IMR-90 (cell line): ENCODE results near the gene CLEC16A. TPM values are rescaled to one million over a fixed set of nuclear protein-coding genes. Genes with fewer than 3 reads are reported as not detected.

Source experiments
- ATAC-seq: fragments of 200-7000 bp; cut with Tn5 transposase; 2 replicates; pipeline ENCODE4 v1.9.1; 2020; ENCODE audit warnings: low read depth, mild to moderate bottlenecking, moderate library complexity
- BruUV-seq: library from RNA; stranded (reverse); fragments of 400-500 nt; replicated peaks from 2 replicates; lab custom pipeline; 2021; lab: Mats Ljungman, UMichigan
- CTCF ChIA-PET: fragments of 300-600 bp; formaldehyde crosslinking; extraction: SDS; loops from one replicate; lab custom pipeline; 2021; ENCODE audit warnings: antibody characterized with exemption; lab: Yijun Ruan, JAX
- POLR2A ChIA-PET: fragments of 300-600 bp; sonication (Branson Sonifier 250); formaldehyde crosslinking; loops from one replicate; lab custom pipeline; 2022; ENCODE audit warnings: antibody characterized with exemption; ENCODE audit not compliant: unreplicated experiment; lab: Charles Lee
- DNase-seq: peaks from one replicate; pipeline ENCODE4 v3.0.0; 2013
- H2AFZ ChIP-seq: replicated peaks from 2 replicates; pipeline ENCODE3; 2013; ENCODE audit warnings: low read length, mild to moderate bottlenecking; ENCODE audit not compliant: poor library complexity
- H2AK5ac ChIP-seq: 2 replicates; pipeline ENCODE4 v1.6.1; 2013; ENCODE audit warnings: low read depth, low read length, inconsistent platforms
- H2AK9ac ChIP-seq: replicated peaks from 2 replicates; pipeline ENCODE3; 2013; ENCODE audit warnings: mild to moderate bottlenecking, low read depth, low read length, moderate library complexity; ENCODE audit not compliant: poor library complexity
- H2BK120ac ChIP-seq: 2 replicates; pipeline ENCODE4 v1.6.1; 2013; ENCODE audit warnings: low read depth, low read length, inconsistent platforms
- H2BK15ac ChIP-seq: 3 replicates; pipeline ENCODE4 v1.6.1; 2013; ENCODE audit warnings: low read depth, low read length, inconsistent platforms
- H2BK20ac ChIP-seq: 2 replicates; pipeline ENCODE4 v1.6.1; 2013; ENCODE audit warnings: low read depth, mild to moderate bottlenecking, inconsistent platforms, low read length, moderate library complexity
- H2BK5ac ChIP-seq: 2 replicates; pipeline ENCODE4 v1.6.1; 2013; ENCODE audit warnings: mild to moderate bottlenecking, low read depth, low read length, inconsistent platforms; ENCODE audit not compliant: poor library complexity, severe bottlenecking
- H3K14ac ChIP-seq: replicated peaks from 2 replicates; pipeline ENCODE4 v1.6.1; 2013; ENCODE audit warnings: low read depth, low read length, inconsistent platforms
- H3K18ac ChIP-seq: 2 replicates; pipeline ENCODE4 v1.6.1; 2013; ENCODE audit warnings: low read depth, low read length, control low read depth
- H3K23ac ChIP-seq: 2 replicates; pipeline ENCODE4 v1.6.1; 2013; ENCODE audit warnings: low read depth, low read length, inconsistent platforms
- H3K27ac ChIP-seq: 2 replicates; pipeline ENCODE4 v1.5.1; 2013; ENCODE audit warnings: mild to moderate bottlenecking, control low read depth, low read length; ENCODE audit not compliant: insufficient read depth
- H3K27me3 ChIP-seq: 2 replicates; pipeline ENCODE4 v1.6.1; 2013; ENCODE audit warnings: low read length; ENCODE audit not compliant: control insufficient read depth, insufficient read depth
- H3K36me3 ChIP-seq: 2 replicates; pipeline ENCODE4 v1.6.1; 2013; ENCODE audit warnings: low read length, mixed read lengths; ENCODE audit not compliant: control insufficient read depth, insufficient read depth
- H3K4ac ChIP-seq: 2 replicates; pipeline ENCODE4 v1.6.1; 2013; ENCODE audit warnings: low read depth, low read length, inconsistent platforms
- H3K4me1 ChIP-seq: 2 replicates; pipeline ENCODE4 v1.6.1; 2013; ENCODE audit warnings: low read length, mixed read lengths; ENCODE audit not compliant: control insufficient read depth, insufficient read depth
- H3K4me2 ChIP-seq: 2 replicates; pipeline ENCODE4 v1.6.1; 2013; ENCODE audit warnings: low read depth, mild to moderate bottlenecking, control low read depth, low read length, moderate library complexity
- H3K4me3 ChIP-seq: 2 replicates; pipeline ENCODE4 v1.5.1; 2013; ENCODE audit warnings: low read depth, mild to moderate bottlenecking, control low read depth, low read length, moderate library complexity; ENCODE audit not compliant: insufficient read depth
- H3K56ac ChIP-seq: 2 replicates; pipeline ENCODE4 v1.6.1; 2013; ENCODE audit warnings: low read length, inconsistent platforms; ENCODE audit not compliant: insufficient read depth; ENCODE audit errors: extremely low read depth
- H3K79me1 ChIP-seq, 2 experiments: 2 replicates each; pipeline ENCODE4 v1.6.1; 2013; ENCODE audit warnings: low read length in 2 of 2, inconsistent platforms in 1 of 2, low read depth in 1 of 2
- H3K9ac ChIP-seq: 2 replicates; pipeline ENCODE4 v1.6.1; 2013; ENCODE audit warnings: low read depth, low read length, control low read depth
- H3K9me1 ChIP-seq: 2 replicates; pipeline ENCODE4 v1.6.1; 2013; ENCODE audit warnings: low read length, inconsistent platforms; ENCODE audit not compliant: insufficient read depth
- H3K9me3 ChIP-seq: 2 replicates; pipeline ENCODE4 v1.6.1; 2013; ENCODE audit warnings: low read length; ENCODE audit not compliant: control insufficient read depth, insufficient read depth
- H4K20me1 ChIP-seq: 2 replicates; pipeline ENCODE4 v1.6.1; 2013; ENCODE audit warnings: low read length, inconsistent platforms; ENCODE audit not compliant: insufficient read depth
- H4K5ac ChIP-seq: 2 replicates; pipeline ENCODE4 v1.6.1; 2013; ENCODE audit warnings: mild to moderate bottlenecking, low read depth, low read length, control low read depth
- H4K8ac ChIP-seq, 2 experiments: 2 replicates each; pipeline ENCODE4 v1.6.1; 2013; ENCODE audit warnings: low read depth in 2 of 2, low read length in 2 of 2, control low read depth in 1 of 2, inconsistent platforms in 1 of 2
- H4K91ac ChIP-seq: 2 replicates; pipeline ENCODE4 v1.6.1; 2013; ENCODE audit warnings: low read depth, low read length, inconsistent platforms; ENCODE audit not compliant: insufficient read depth
- BHLHE40 ChIP-seq: fragments of 150-350 bp; IDR thresholded peaks from 2 replicates; pipeline ENCODE4 v1.6.1; 2016; ENCODE audit warnings: mild to moderate bottlenecking, low read depth, low read length
- CEBPB ChIP-seq: IDR thresholded peaks from 2 replicates; pipeline ENCODE4 v1.6.1; 2012; ENCODE audit warnings: low read depth, low read length, improper control_type of control experiment
- CHD1 ChIP-seq: IDR thresholded peaks from 2 replicates; pipeline ENCODE4 v1.6.1; 2012; ENCODE audit warnings: low read depth, low read length, improper control_type of control experiment
- CTCF ChIP-seq: conservative IDR thresholded peaks from 2 replicates; pipeline ENCODE4 v1.5.1; 2012; ENCODE audit warnings: mild to moderate bottlenecking, low read depth, low read length, improper control_type of control experiment
- ELK1 ChIP-seq: fragments of 150-350 bp; IDR thresholded peaks from 2 replicates; pipeline ENCODE4 v1.6.1; 2016; ENCODE audit warnings: low read depth, mild to moderate bottlenecking, low read length, moderate library complexity, borderline replicate concordance
- FOS ChIP-seq: fragments of 150-350 bp; IDR thresholded peaks from 2 replicates; pipeline ENCODE4 v1.6.1; 2016; ENCODE audit warnings: low read depth, low read length
- MAFK ChIP-seq: IDR thresholded peaks from 2 replicates; pipeline ENCODE4 v1.6.1; 2012; ENCODE audit warnings: low read depth, low read length, improper control_type of control experiment
- MAZ ChIP-seq: IDR thresholded peaks from 2 replicates; pipeline ENCODE4 v1.6.1; 2012; ENCODE audit warnings: low read depth, mild to moderate bottlenecking, low read length, improper control_type of control experiment, moderate library complexity, borderline replicate concordance
- MXI1 ChIP-seq: IDR thresholded peaks from 2 replicates; pipeline ENCODE4 v1.6.1; 2012; ENCODE audit warnings: low read depth, mild to moderate bottlenecking, low read length, moderate library complexity, borderline replicate concordance
- NFE2L2 ChIP-seq: fragments of 150-350 bp; IDR thresholded peaks from 2 replicates; pipeline ENCODE4 v1.6.1; 2016; ENCODE audit warnings: low read depth, mild to moderate bottlenecking, low read length
- POLR2A ChIP-seq: IDR thresholded peaks from 2 replicates; pipeline ENCODE4 v1.6.1; 2012; ENCODE audit warnings: mild to moderate bottlenecking, low read depth, low read length
- RAD21 ChIP-seq: IDR thresholded peaks from 2 replicates; pipeline ENCODE4 v1.6.1; 2012; ENCODE audit warnings: low read length, improper control_type of control experiment
- RCOR1 ChIP-seq: IDR thresholded peaks from 2 replicates; pipeline ENCODE4 v1.6.1; 2012; ENCODE audit warnings: mild to moderate bottlenecking, low read length, improper control_type of control experiment; ENCODE audit not compliant: insufficient replicate concordance
- RFX5 ChIP-seq: IDR thresholded peaks from 2 replicates; pipeline ENCODE4 v1.8.0; 2012; ENCODE audit warnings: low read depth, mild to moderate bottlenecking, low read length, moderate library complexity
- SMC3 ChIP-seq: fragments of 150-350 bp; IDR thresholded peaks from 2 replicates; pipeline ENCODE4 v1.6.1; 2016; ENCODE audit warnings: low read depth, mild to moderate bottlenecking, antibody characterized with exemption, low read length, moderate library complexity
- USF2 ChIP-seq: fragments of 150-350 bp; IDR thresholded peaks from 2 replicates; pipeline ENCODE4 v1.6.1; 2017; ENCODE audit warnings: mild to moderate bottlenecking, antibody characterized with exemption, low read length, low read depth
- WGBS, 2 experiments: methylation state at CpG; one replicate each; pipeline versions ENCODE4 v1.1.5 to v1.1.7; 2013; ENCODE audit warnings: missing lambda C conversion rate in 2 of 2; ENCODE audit not compliant: insufficient read length in 1 of 2; ENCODE audit errors: extremely low coverage in 2 of 2; 5-methylcytosine and 5-hydroxymethylcytosine counted together
- dilution Hi-C: fragments of 300-500 bp; cut with HindIII; formaldehyde crosslinking; loops from one replicate; pipeline ENCODE4 v1.14.3; 2018; ENCODE audit warnings: low sequenced_read_pairs; ENCODE audit not compliant: unreplicated experiment
- in situ Hi-C: fragments of 300-500 bp; cut with MboI; formaldehyde crosslinking; loops from 3 replicates; pipeline ENCODE4 v1.14.3; 2019; ENCODE audit warnings: low sequenced_read_pairs, inconsistent platforms, mixed read lengths
- intact Hi-C: fragments of 100-400 bp; cut with micrococcal nuclease; formaldehyde crosslinking; loops from 2 replicates; pipeline ENCODE4 v1.10.0; 2022
- polyA plus RNA-seq, 3 experiments: library from polyadenylated mRNA; depleted of rRNA; stranded (reverse); fragments of >200 nt; gene quantifications; 2 replicates each; pipeline ENCODE4 v1.2.3, GENCODE V29; 2012; ENCODE audit warnings: low replicate concordance in 1 of 3
- total RNA-seq: library from RNA; depleted of rRNA; stranded (reverse); fragments of >200 nt; gene quantifications from 2 replicates; pipeline ENCODE4 v1.2.3, GENCODE V29; 2012

The CLEC16A gene
- total and polyA plus RNA-seq, 2 of the 4 experiments (the other 2 are of a cell fraction) = 15.9 to 16.5 TPM

GRCh38 chr16:10950393-10950792 is 6.0 kb downstream of the CLEC16A start:
- Histone ChIP-seq H3K14ac (peak overlapping the region; percentile 49; the same call in 1 of the 2 replicates), H3K9ac (no peak overlapping the region), H3K56ac (no peak overlapping the region; the same call in 1 of the 2 replicates), H3K18ac (no peak overlapping the region), H4K91ac (no peak overlapping the region), H2AK9ac (no peak overlapping the region), H3K4me1 (peaks cover 22% of the 10 kb centered on the region), H3K4me2 (no peak overlapping the region), H2BK120ac (no peak overlapping the region), H3K36me3 (no peaks in the 10 kb centered on the region), H4K8ac (no peak overlapping the region), H4K5ac (no peak overlapping the region), H2BK5ac (no peak overlapping the region), H2BK20ac (no peak overlapping the region), H4K20me1 (peaks cover 66% of the 10 kb centered on the region), H3K23ac (no peak overlapping the region), H3K27ac (no peak overlapping the region), H3K4ac (no peak overlapping the region), H3K79me1 (peaks cover 49 to 87% of the 10 kb centered on the region in 2 experiments), H2AK5ac (0 out of 2 replicates have a peak overlapping the region, but pooled peaks have one; percentile 6), H2AFZ (no peak overlapping the region), H3K27me3 (no peaks in the 10 kb centered on the region), H2BK15ac (no peak overlapping the region), H3K4me3 (no peak overlapping the region), H3K9me1 (peaks cover 38% of the 10 kb centered on the region), H3K9me3 (no peaks in the 10 kb centered on the region)
- ATAC-seq = peak; percentile 8
- dilution Hi-C loops (no loop called here), in situ Hi-C loops (loop anchor here (25.0 kb wide), 2 partner anchors 587 to 862 kb away; a partner anchor contains a TSS), intact Hi-C loops (no loop called here)
- no TSS peak for BruUV-seq
- ChIA-PET POLR2A (interaction anchor here (0.6 kb wide), 2 partner anchors 18 to 306 kb away, joined by 4 to 6 read pairs; partner anchors contain the start of gene SOCS1), CTCF (interaction anchor here (1.4 kb wide), 1 partner anchor 304 kb away, joined by 3 read pairs; no protein-coding TSS in a partner anchor)
- no peak for DNase-seq
- no peak for TF ChIP-seq RCOR1
- TF ChIP-seq ELK1 = no peak
- no peak for TF ChIP-seq MXI1
- no peak for TF ChIP-seq POLR2A
- no peak for TF ChIP-seq BHLHE40
- no peak for TF ChIP-seq SMC3
- no peak for TF ChIP-seq FOS
- TF ChIP-seq NFE2L2 = no peak
- TF ChIP-seq RAD21 = no peak
- no peak for TF ChIP-seq MAZ
- no peak for TF ChIP-seq CTCF
- no peak for TF ChIP-seq USF2
- no peak for TF ChIP-seq CHD1
- no peak for TF ChIP-seq CEBPB
- no peak for TF ChIP-seq MAFK
- TF ChIP-seq RFX5 = no peak
- WGBS, 2 experiments = 12% methylated on average over 2 of the region's 5 CpGs; no CpG with 5 or more reads in 1 of the 2 experiments
